Endothelial cell of coronary artery (primary cell): ENCODE data around the gene FCHSD1. TPM values are rescaled to one million over a fixed set of nuclear protein-coding genes. Genes with fewer than 3 reads are reported as not detected.

Source experiments
- total RNA-seq: library from RNA; depleted of rRNA; stranded (reverse); fragments of >200 nt; gene quantifications from 2 replicates; pipeline ENCODE4 v1.2.3, GENCODE V29; 2014

FCHSD1 gene
- total RNA-seq, result 18.7 and 24.5 TPM in 2 replicates

DNA sequence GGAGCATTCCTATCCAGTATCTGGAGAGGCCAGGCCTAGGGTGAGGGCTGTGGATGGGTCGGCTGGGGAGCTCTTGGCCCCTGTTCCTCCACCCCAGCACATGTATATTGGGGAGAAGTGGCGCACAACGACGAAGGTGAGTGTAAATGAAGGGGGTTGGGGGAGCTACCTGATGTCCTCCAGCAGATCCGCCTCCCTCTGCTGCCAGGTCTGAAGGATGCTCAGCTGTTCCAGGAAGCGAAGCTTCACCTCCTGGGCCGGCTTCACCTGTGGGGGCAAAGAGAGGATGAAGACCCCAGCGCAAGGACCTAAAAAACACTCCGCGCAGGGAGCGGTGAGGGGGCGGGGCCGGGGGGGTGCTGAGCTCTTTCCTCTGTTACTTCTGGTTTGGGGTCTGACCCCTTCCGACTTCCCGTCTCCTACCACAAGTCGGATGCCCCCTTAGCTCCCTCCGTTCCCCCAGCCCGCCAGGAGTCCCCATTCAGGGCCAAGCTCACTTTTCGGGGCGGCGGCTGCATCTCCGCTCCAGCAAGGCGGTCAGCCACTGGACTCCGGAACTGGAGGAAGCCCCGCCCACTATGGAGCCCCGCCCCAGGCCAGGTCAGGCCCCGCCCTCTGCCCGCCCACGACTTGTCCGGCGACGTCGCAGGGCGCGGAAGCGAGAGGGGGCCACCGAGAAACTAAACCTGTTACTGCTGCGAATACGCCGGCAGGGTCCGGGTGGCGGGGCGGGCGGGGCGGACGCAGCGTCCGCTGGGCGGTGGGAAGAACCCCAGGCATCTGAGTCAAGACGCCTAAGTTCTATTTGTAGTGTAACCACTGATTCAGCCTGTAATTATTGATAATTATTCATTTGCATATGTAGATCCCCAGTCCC, at the start of gene FCHSD1:
Gene FCHSD1, minus strand, starts transcription at position 568 of the 877 bp plus-strand sequence. Its CDS starts 50 bp downstream, at position 518.

DNA sequence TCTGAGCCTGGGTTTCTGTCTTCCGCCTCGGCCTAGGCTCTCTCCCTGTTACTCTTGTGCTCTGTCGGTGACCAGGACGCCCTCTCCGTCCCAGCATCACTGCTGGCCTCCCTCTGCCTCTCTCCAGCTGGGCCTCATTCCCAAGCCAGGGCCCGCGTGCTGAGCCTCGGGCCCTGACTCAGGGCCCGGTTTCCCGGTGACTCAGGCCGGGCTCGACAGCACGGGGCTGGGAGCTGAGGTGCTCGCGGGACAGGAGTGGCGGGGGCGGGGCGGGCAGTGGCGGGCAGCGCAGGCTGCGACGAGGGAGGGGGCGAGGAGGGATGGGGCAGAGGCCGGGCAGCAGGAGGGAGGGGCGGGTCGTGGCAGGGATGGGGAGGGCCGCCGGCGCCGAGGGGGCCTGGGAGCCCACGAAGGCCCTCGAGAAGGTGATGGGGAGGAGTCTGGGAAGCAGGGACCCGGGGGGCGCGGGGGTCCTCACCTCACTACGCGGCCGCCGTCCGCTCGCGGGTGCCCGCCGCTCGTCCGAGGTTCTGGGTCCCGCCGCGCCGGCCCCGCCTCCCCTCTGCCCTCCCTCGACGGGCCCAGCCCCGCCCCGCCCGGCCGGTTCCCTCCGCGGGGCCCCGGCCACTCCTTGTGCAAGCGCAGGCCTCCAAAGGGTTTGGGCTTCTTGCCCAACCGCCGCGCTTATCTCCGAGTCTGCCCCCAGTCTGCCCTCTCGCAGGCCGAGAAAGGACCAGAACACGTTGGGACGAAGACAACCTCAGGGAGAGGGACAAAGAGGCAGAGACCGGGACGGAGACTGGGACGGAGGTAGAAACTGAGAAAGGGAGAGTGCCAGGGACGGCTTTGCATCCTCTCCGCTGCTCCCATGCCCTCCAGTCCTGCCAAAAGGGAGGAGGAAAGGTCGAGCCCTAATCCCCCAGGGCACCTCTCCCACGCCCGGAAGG, 30.8 kb upstream of the FCHSD1 start, which contains the start of gene ARAP3:
Gene ARAP3, minus strand, starts transcription at position 536 of the 947 bp plus-strand sequence. CDS start 1,744 bp downstream, outside the sequence.

DNA sequence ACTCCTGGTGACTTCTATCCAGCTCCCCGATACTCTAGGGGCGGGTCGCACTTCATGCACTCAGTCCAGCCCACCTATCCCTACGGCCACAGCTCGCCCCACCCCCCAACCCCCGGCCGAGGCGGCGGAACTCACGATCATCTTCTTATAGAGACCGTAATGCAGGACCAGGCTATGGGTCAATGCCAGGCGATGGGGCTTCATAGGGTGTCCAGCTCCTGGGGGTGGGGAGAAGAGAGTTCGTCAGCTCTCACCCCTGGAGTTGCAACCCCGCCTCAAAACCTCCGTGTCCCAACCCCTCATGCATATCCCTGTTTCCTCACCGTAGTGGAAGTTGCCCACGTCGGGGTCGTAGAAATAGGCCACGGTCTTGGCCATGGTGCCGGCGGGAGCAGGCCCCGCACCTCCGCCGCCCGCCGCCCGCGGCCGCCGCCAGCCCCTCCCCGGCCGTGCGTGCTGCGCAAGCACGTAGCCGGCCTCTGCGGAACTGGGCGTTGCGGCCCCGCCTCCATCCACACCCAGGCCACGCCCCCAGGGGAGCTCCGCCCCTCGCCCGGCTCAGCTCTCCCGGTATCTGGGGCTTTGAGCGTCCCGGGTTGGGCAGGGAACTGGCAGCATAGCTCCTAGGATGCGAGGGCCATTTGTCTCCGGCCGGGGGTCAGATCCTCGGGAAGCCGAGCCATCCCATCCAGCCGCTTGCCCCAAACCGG, 14.7 kb downstream of the FCHSD1 start, which contains the start of the genes HDAC3 and RELL2:
Gene HDAC3, minus strand, starts transcription at position 437 of the 710 bp plus-strand sequence. Its CDS starts 59 bp downstream, at position 378.
Gene RELL2, plus strand, starts transcription at position 585 of the 710 bp plus-strand sequence. CDS start 1,229 bp downstream, outside the sequence.

DNA sequence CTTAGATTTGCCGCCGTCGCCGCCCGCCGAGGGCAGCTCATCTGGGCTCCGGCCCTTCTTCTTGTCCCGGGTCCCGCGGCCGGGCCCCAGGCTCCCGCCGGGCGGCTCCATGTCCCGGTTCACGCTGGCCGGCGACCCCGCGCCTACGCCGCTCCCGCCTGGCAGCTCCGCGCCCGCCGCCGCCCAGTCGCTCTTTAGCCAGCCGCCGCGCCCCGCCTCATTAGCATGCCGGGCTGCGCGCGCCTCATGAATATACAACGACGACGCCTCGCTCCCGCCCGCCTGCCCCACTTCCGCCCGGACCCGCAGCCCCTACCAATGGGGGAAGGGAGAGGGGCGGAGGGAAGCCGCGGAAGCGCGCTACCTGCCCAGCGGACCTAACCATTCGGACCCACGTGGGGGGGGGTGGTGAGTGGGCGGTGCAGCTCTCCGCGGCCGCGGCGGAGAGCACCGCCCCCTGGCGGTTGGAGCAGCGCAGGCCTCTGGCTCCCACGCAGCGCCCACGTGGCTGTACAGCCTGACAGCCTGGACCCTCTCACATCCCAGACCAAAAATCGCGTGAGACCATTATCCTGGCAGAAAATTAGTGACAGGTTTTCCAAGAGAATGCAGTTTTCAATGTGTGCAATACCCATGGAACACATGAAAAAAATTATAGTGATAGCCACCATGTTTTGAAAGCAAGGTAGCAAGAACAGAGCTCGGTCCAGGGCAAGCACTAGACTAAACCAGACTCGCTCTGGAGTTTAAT, 32.2 kb downstream of the FCHSD1 start, which contains the start of gene DIAPH1:
Gene DIAPH1, minus strand, starts transcription at position 197 of the 751 bp plus-strand sequence. Its CDS starts 86 bp downstream, at position 111.

Other genes starting within 250 kb of the FCHSD1 start
- 1.6 and 3.1 TPM in 2 replicates for gene PCDHGA9, start 248.6 kb downstream of the FCHSD1 start, total RNA-seq
- gene PCDHGB6, start 243.4 kb downstream of the FCHSD1 start, total RNA-seq, result 1.7 and 2.7 TPM in 2 replicates
- 3.3 and 3.9 TPM in 2 replicates for gene PCDHGA10, start 238.4 kb downstream of the FCHSD1 start, total RNA-seq
- 5.8 and 6.8 TPM in 2 replicates for gene PCDHGB7, start 233.7 kb downstream of the FCHSD1 start, total RNA-seq
- 7.2 and 10.1 TPM in 2 replicates for gene PCDHGA11, start 230.4 kb downstream of the FCHSD1 start, total RNA-seq
- 4.8 and 6.7 TPM in 2 replicates for gene PCDHGA12, start 220.9 kb downstream of the FCHSD1 start, total RNA-seq
- gene PCDHGC3, start 175.5 kb downstream of the FCHSD1 start, total RNA-seq, result 9.2 and 10.3 TPM in 2 replicates
- 0.90 and 1.4 TPM in 2 replicates for gene PCDHGC4, start 166.4 kb downstream of the FCHSD1 start, total RNA-seq
- gene PCDHGC5, start 162.3 kb downstream of the FCHSD1 start, total RNA-seq, result 0.45 and 0.94 TPM in 2 replicates
- gene DIAPH1, start 32.4 kb downstream of the FCHSD1 start, total RNA-seq, result 38.1 and 41.3 TPM in 2 replicates
- gene HDAC3, start 14.6 kb downstream of the FCHSD1 start, total RNA-seq, result 52.0 and 62.8 TPM in 2 replicates
- gene RELL2, start 14.4 kb downstream of the FCHSD1 start, total RNA-seq, result 2.4 and 3.0 TPM in 2 replicates
- gene ARAP3, start 30.8 kb upstream of the FCHSD1 start, total RNA-seq, result 30.1 and 35.6 TPM in 2 replicates
- 181 and 222 TPM in 2 replicates for gene PCDH1, start 227.0 kb upstream of the FCHSD1 start, total RNA-seq